IMR-90 (cell line): ENCODE results near the gene RGS5.

ENCODE experiments used
- BHLHE40 ChIP-seq: fragments of 150-350 bp; IDR thresholded peaks from 2 replicates; pipeline ENCODE4 v1.6.1; 2016; ENCODE audit warnings: mild to moderate bottlenecking, low read depth, low read length
- CEBPB ChIP-seq: IDR thresholded peaks from 2 replicates; pipeline ENCODE4 v1.6.1; 2012; ENCODE audit warnings: low read depth, low read length, improper control_type of control experiment
- FOS ChIP-seq: fragments of 150-350 bp; IDR thresholded peaks from 2 replicates; pipeline ENCODE4 v1.6.1; 2016; ENCODE audit warnings: low read depth, low read length
- MAFK ChIP-seq: IDR thresholded peaks from 2 replicates; pipeline ENCODE4 v1.6.1; 2012; ENCODE audit warnings: low read depth, low read length, improper control_type of control experiment
- POLR2A ChIP-seq: IDR thresholded peaks from 2 replicates; pipeline ENCODE4 v1.6.1; 2012; ENCODE audit warnings: mild to moderate bottlenecking, low read depth, low read length
- RAD21 ChIP-seq: IDR thresholded peaks from 2 replicates; pipeline ENCODE4 v1.6.1; 2012; ENCODE audit warnings: low read length, improper control_type of control experiment
- RCOR1 ChIP-seq: IDR thresholded peaks from 2 replicates; pipeline ENCODE4 v1.6.1; 2012; ENCODE audit warnings: mild to moderate bottlenecking, low read length, improper control_type of control experiment; ENCODE audit not compliant: insufficient replicate concordance
- RFX5 ChIP-seq: IDR thresholded peaks from 2 replicates; pipeline ENCODE4 v1.8.0; 2012; ENCODE audit warnings: low read depth, mild to moderate bottlenecking, low read length, moderate library complexity
- TF ChIP-seq, protein P1 (sequence below): conservative IDR thresholded peaks from 2 replicates; pipeline ENCODE4 v1.5.1; 2012; ENCODE audit warnings: mild to moderate bottlenecking, low read depth, low read length, improper control_type of control experiment
- TF ChIP-seq, protein P2 (sequence below): fragments of 150-350 bp; IDR thresholded peaks from 2 replicates; pipeline ENCODE4 v1.6.1; 2017; ENCODE audit warnings: mild to moderate bottlenecking, antibody characterized with exemption, low read length, low read depth

DNA sequence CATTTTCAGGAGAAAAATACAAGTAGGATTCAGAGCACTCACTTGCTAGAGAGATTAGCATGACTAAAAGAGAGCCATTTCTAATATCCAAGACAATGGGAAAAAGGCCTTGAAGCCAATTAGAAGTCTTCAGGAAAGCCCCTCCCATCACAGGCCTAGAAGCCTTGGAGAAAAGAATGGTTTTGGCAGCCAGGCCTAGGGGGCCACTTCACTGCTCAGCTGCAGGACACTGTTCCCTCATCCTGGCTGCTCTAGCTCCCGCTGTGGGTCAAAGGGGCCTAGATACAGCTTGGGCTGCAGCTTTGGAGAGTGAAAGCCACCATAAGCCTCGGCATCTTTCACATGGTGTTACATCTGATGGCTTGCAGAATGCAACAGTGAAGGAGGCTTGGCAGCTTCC, 70.7 kb downstream of the RGS5 start:
- TF ChIP-seq POLR2A (no peak), BHLHE40 (no peak), FOS (no peak), RCOR1 (no peak), RAD21 (no peak), CEBPB (no peak), RFX5 (no peak), MAFK (no peak)
- TF ChIP-seq, protein P1, sequence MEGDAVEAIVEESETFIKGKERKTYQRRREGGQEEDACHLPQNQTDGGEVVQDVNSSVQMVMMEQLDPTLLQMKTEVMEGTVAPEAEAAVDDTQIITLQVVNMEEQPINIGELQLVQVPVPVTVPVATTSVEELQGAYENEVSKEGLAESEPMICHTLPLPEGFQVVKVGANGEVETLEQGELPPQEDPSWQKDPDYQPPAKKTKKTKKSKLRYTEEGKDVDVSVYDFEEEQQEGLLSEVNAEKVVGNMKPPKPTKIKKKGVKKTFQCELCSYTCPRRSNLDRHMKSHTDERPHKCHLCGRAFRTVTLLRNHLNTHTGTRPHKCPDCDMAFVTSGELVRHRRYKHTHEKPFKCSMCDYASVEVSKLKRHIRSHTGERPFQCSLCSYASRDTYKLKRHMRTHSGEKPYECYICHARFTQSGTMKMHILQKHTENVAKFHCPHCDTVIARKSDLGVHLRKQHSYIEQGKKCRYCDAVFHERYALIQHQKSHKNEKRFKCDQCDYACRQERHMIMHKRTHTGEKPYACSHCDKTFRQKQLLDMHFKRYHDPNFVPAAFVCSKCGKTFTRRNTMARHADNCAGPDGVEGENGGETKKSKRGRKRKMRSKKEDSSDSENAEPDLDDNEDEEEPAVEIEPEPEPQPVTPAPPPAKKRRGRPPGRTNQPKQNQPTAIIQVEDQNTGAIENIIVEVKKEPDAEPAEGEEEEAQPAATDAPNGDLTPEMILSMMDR = no peak
- TF ChIP-seq, protein P2, sequence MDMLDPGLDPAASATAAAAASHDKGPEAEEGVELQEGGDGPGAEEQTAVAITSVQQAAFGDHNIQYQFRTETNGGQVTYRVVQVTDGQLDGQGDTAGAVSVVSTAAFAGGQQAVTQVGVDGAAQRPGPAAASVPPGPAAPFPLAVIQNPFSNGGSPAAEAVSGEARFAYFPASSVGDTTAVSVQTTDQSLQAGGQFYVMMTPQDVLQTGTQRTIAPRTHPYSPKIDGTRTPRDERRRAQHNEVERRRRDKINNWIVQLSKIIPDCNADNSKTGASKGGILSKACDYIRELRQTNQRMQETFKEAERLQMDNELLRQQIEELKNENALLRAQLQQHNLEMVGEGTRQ = no peak
